ENCODE results near the gene TREM2. TPM values are rescaled to one million over a fixed set of nuclear protein-coding genes. Genes with fewer than 3 reads are reported as not detected.
"Not testable (repeated sequence)": the region's sequence is repeated elsewhere in the genome, so short reads cannot be mapped to it uniquely, and the experiment has no call there.

TREM2 gene
- total RNA-seq, 6 experiments from 2014 or later: 0.20 to 4.6 (median 2.3) TPM

GRCh38 chr6:41125282-41125681, 37.6 kb downstream of the TREM2 start:
- Histone ChIP-seq H3K27me3 (no peaks in the 10 kb centered on the region), H3K4me3 (no peak overlapping the region), H3K36me3 (peaks cover 0 to 7% (median 0%) of the 10 kb centered on the region in 4 donors), H3K9me3 (no peaks in the 10 kb centered on the region), H3K4me1 (no peaks in the 10 kb centered on the region), H3K27ac (no peak overlapping the region)
- intact Hi-C loops (cut with DNase I): no loop called here
- ATAC-seq (no peak), DNase-seq (no peak)
- WGBS (ENCODE audit: insufficient coverage, low coverage, low lambda C conversion rate, missing lambda C conversion rate): 96% methylated on average over 3 of the region's 3 CpGs
- no peak for TF ChIP-seq POLR2A (IDR thresholded peaks at IDR 0.05)
- no peak for TF ChIP-seq CTCF (IDR thresholded peaks at IDR 0.05)

GRCh38 chr6:41122918-41123317, 40.0 kb downstream of the TREM2 start:
- Histone ChIP-seq H3K4me1 (no peaks in the 10 kb centered on the region), H3K9me3 (no peaks in the 10 kb centered on the region), H3K27me3 (no peaks in the 10 kb centered on the region), H3K4me3 (no peak overlapping the region), H3K27ac (no peak overlapping the region), H3K36me3 (peaks cover 0 to 7% (median 0%) of the 10 kb centered on the region in 4 donors)
- 80% methylated on average over 1 of the region's 1 CpG for WGBS (ENCODE audit: insufficient coverage, low coverage, low lambda C conversion rate, missing lambda C conversion rate)
- DNase-seq: no peak
- intact Hi-C loops (cut with DNase I): no loop called here
- ATAC-seq: no peak
- TF ChIP-seq CTCF (IDR thresholded peaks at IDR 0.05) (no peak), POLR2A (IDR thresholded peaks at IDR 0.05) (no peak)

GRCh38 chr6:41122373-41122772, 40.5 kb downstream of the TREM2 start:
- no peak for ATAC-seq
- Histone ChIP-seq H3K4me3 (no peak overlapping the region), H3K4me1 (no peaks in the 10 kb centered on the region), H3K9me3 (no peaks in the 10 kb centered on the region), H3K27me3 (no peaks in the 10 kb centered on the region), H3K27ac (no peak overlapping the region), H3K36me3 (peaks cover 0 to 7% (median 0%) of the 10 kb centered on the region in 4 donors)
- intact Hi-C loops (cut with DNase I): no loop called here
- no peak for TF ChIP-seq POLR2A (IDR thresholded peaks at IDR 0.05)
- no peak for TF ChIP-seq CTCF (IDR thresholded peaks at IDR 0.05)
- DNase-seq: no peak
- 100% methylated on average over 1 of the region's 1 CpG for WGBS (ENCODE audit: insufficient coverage, low coverage, low lambda C conversion rate, missing lambda C conversion rate)

- no CpG with 5 or more reads among the region's 1 CpG for whole genome bisulfite sequencing (ENCODE audit: insufficient coverage, low coverage, low lambda C conversion rate, missing lambda C conversion rate)
- no peaks in the 10 kb centered on the region for H3K9me3 ChIP-seq
- no peak for TF ChIP-seq POLR2A (IDR thresholded peaks at IDR 0.05)
- no peak overlapping the region for H3K4me3 ChIP-seq
- peaks cover 0 to 7% (median 0%) of the 10 kb centered on the region in 4 donors for H3K36me3 ChIP-seq
- ATAC-seq (no peak), DNase-seq (no peak)
- peaks cover 0 to 1% (median 0%) of the 10 kb centered on the region in 4 donors for H3K4me1 ChIP-seq
- intact Hi-C loops (cut with DNase I): no loop called here
- H3K27me3 ChIP-seq: no peaks in the 10 kb centered on the region
- H3K27ac ChIP-seq: no peak overlapping the region
Observed at GRCh38 chr6:41120058-41120457, 42.9 kb downstream of the TREM2 start.

- no peaks in the 10 kb centered on the region for H3K27me3 ChIP-seq
- TF ChIP-seq POLR2A (IDR thresholded peaks at IDR 0.05): no peak
- no peak for TF ChIP-seq CTCF (IDR thresholded peaks at IDR 0.05)
- peaks cover 0 to 2% (median 0%) of the 10 kb centered on the region in 4 donors for H3K4me1 ChIP-seq
- peaks cover 0 to 7% (median 0%) of the 10 kb centered on the region in 4 donors for H3K36me3 ChIP-seq
- DNase-seq (no peak), ATAC-seq (no peak)
- WGBS (ENCODE audit: insufficient coverage, low coverage, low lambda C conversion rate, missing lambda C conversion rate): 55% methylated on average over 1 of the region's 1 CpG
- no peak overlapping the region for H3K4me3 ChIP-seq
- no peak overlapping the region for H3K27ac ChIP-seq
- H3K9me3 ChIP-seq: no peaks in the 10 kb centered on the region
- intact Hi-C loops (cut with DNase I): no loop called here
Observed at GRCh38 chr6:41119508-41119907, 43.4 kb downstream of the TREM2 start.

GRCh38 chr6:41115027-41115426, 47.9 kb downstream of the TREM2 start:
- H3K27ac ChIP-seq; H3K4me3 ChIP-seq; DNase-seq; H3K4me1 ChIP-seq; H3K36me3 ChIP-seq; ATAC-seq; H3K9me3 ChIP-seq; H3K27me3 ChIP-seq; intact Hi-C loops (cut with DNase I): not testable (repeated sequence)
- WGBS (ENCODE audit: insufficient coverage, low coverage, low lambda C conversion rate, missing lambda C conversion rate): 33% methylated on average over 1 of the region's 2 CpGs

Data from right lobe of liver (tissue), 6 donors.